HUES48 (cell line): ENCODE results near the gene LINC00237.
A peak's percentile ranks its signal among the peaks of the same experiment; 100 is the strongest.

Experiments used
- H3K27ac ChIP-seq: one replicate; pipeline ENCODE4 v1.7.0; 2013; ENCODE audit warnings: low read depth, low read length, inconsistent platforms
- H3K27me3 ChIP-seq: 2 replicates; pipeline ENCODE4 v1.6.1; 2013; ENCODE audit warnings: mild to moderate bottlenecking, low read length; ENCODE audit not compliant: control insufficient read depth, insufficient read depth
- H3K36me3 ChIP-seq: 2 replicates; pipeline ENCODE4 v1.6.1; 2013; ENCODE audit warnings: low read length; ENCODE audit not compliant: control insufficient read depth, insufficient read depth
- H3K4me1 ChIP-seq: 2 replicates; pipeline ENCODE4 v1.6.1; 2013; ENCODE audit warnings: mild to moderate bottlenecking, low read length; ENCODE audit not compliant: control insufficient read depth, insufficient read depth
- H3K4me3 ChIP-seq: 2 replicates; pipeline ENCODE4 v1.5.1; 2013; ENCODE audit warnings: mild to moderate bottlenecking, low read depth, low read length
- H3K9ac ChIP-seq: 2 replicates; pipeline ENCODE4 v1.6.1; 2013; ENCODE audit warnings: mild to moderate bottlenecking, low read depth, low read length, moderate library complexity
- H3K9me3 ChIP-seq: 2 replicates; pipeline ENCODE4 v1.6.1; 2013; ENCODE audit warnings: low read length; ENCODE audit not compliant: control insufficient read depth, insufficient read depth

The LINC00237 gene

GRCh38 chr20:21074605-21075336, 31.4 kb downstream of the LINC00237 start:
- Histone ChIP-seq H3K9me3 (no peaks in the 10 kb centered on the region), H3K27me3 (no peaks in the 10 kb centered on the region), H3K36me3 (no peaks in the 10 kb centered on the region), H3K4me3 (no peak overlapping the region), H3K4me1 (no peaks in the 10 kb centered on the region), H3K27ac (no peak overlapping the region), H3K9ac (no peak overlapping the region)

- no peaks in the 10 kb centered on the region for H3K9me3 ChIP-seq
- no peaks in the 10 kb centered on the region for H3K4me1 ChIP-seq
- no peak overlapping the region for H3K27ac ChIP-seq
- H3K9ac ChIP-seq: no peak overlapping the region
- no peaks in the 10 kb centered on the region for H3K36me3 ChIP-seq
- H3K4me3 ChIP-seq: no peak overlapping the region
- H3K27me3 ChIP-seq: no peaks in the 10 kb centered on the region
These were observed 38.9 kb downstream of the LINC00237 start for GRCh38 chr20:21067255-21067654.

GRCh38 chr20:21064924-21065323, 41.2 kb downstream of the LINC00237 start:
- Histone ChIP-seq H3K36me3 (no peaks in the 10 kb centered on the region), H3K4me3 (no peak overlapping the region), H3K27ac (no peak overlapping the region), H3K9me3 (no peaks in the 10 kb centered on the region), H3K27me3 (no peaks in the 10 kb centered on the region), H3K9ac (no peak overlapping the region), H3K4me1 (no peaks in the 10 kb centered on the region)

- no peaks in the 10 kb centered on the region for H3K36me3 ChIP-seq
- H3K27me3 ChIP-seq: no peaks in the 10 kb centered on the region
- H3K4me1 ChIP-seq: no peaks in the 10 kb centered on the region
- no peak overlapping the region for H3K9ac ChIP-seq
- no peaks in the 10 kb centered on the region for H3K9me3 ChIP-seq
- no peak overlapping the region for H3K27ac ChIP-seq
- no peak overlapping the region for H3K4me3 ChIP-seq
These were observed 42.9 kb downstream of the LINC00237 start for GRCh38 chr20:21063276-21063675.

DNA sequence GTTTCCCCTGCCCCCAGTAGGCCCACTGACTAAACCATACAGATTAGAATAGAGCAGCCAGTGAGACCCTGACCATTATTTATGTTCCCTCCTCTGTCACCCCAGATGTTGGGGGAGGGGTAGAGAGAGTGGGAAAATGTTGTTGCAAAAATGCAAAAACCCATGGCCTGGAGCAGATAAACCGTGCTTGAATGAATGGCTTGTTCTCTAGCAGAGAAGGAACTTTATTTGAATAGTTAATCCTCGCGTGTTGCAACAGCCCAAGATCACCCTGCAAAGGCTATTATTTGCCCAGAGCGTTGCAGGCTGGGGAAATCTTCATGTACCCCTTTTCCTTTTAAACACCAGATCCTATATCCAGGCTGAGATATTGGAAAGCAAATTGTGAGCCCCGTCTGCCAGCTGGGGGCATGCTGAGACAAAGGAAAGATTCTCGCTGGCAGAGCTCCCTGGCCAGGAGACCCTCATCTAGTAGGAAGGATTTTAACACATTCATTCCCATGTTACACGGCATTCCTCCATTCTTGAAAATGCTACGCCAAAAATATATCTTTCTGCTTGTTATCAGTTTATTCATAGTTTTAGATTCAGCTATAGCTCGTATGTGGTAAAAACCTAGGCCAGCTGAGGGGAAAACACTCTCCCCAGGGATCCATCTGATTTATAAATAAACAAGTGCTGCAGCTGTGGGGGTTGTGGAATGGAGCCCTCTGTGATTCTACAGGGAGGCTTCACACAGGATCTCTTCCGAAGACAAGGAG, 53.0 kb downstream of the LINC00237 start:
- Histone ChIP-seq H3K27me3 (no peaks in the 10 kb centered on the region), H3K36me3 (no peaks in the 10 kb centered on the region), H3K4me3 (peak overlapping the region; percentile 11; the same call in 1 of the 2 replicates), H3K4me1 (peaks cover 20% of the 10 kb centered on the region), H3K9me3 (no peaks in the 10 kb centered on the region), H3K27ac (peak overlapping the region; percentile 21), H3K9ac (no peak overlapping the region)

DNA sequence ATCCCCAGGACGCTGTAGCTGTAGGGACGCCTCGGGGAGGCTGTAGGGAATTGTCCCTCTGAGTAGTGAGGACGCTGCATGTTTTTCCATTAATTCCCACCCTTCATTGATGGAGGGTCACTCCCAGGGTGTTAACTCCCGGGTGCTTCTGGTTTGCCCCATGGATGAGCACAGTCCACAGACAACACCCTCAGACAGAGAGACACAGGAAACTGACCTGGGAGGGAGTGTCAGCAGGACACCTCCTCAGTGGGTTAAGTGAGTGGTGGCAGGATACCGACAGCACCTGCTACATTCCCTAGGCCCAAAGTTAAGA, 53.5 kb downstream of the LINC00237 start:
- H3K9ac ChIP-seq: no peak overlapping the region
- peaks cover 20% of the 10 kb centered on the region for H3K4me1 ChIP-seq

DNA sequence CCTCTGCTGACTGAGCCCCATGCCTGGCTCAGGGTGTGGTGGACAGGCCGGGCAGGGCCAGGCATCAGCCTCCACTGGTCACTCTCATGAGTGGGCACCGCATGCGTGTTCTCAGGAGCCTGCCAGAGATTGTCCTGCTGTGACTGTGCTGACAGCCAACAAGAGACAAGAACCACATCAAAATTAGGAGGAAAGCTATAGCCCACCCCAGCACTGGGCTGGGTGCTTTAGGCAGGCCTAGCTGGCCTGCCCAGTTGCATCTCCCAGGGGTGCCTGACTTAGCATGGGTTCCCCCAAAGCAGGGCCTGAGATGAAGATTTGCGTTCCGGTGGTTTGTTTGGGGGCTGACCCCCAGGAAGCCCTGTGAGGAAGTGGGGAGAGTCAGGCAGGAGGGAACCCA, 53.9 kb downstream of the LINC00237 start:
- no peak overlapping the region for H3K9ac ChIP-seq
- no peak overlapping the region for H3K27ac ChIP-seq
- no peaks in the 10 kb centered on the region for H3K36me3 ChIP-seq
- no peak overlapping the region for H3K4me3 ChIP-seq
- H3K9me3 ChIP-seq: no peaks in the 10 kb centered on the region
- no peaks in the 10 kb centered on the region for H3K27me3 ChIP-seq
- peaks cover 20% of the 10 kb centered on the region for H3K4me1 ChIP-seq

More for the DNA sequence above, 53.5 kb downstream of the LINC00237 start:
- H3K4me3 ChIP-seq: no peak overlapping the region
- no peaks in the 10 kb centered on the region for H3K36me3 ChIP-seq
- no peak overlapping the region for H3K27ac ChIP-seq
- no peaks in the 10 kb centered on the region for H3K27me3 ChIP-seq
- no peaks in the 10 kb centered on the region for H3K9me3 ChIP-seq

DNA sequence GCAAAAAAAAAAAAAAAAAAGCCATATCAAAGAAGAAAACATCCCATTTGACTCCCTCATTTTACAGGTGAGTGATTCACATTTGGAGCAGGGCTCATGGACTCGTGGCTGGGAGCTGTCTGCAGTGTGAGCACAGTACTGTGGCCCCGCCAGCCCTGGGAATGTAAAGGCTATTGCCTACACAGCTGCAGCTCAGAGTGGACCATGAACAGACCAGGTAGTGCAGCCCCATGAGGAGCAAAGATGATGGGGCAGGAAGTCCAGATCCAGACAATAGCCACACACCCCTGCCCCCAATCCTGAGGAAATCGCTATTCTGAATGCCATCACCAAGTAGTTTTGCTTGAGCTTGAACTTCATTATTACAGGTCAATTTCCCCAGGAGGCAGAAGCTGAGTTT, 55.4 kb downstream of the LINC00237 start:
- Histone ChIP-seq H3K4me3 (no peak overlapping the region), H3K9me3 (no peaks in the 10 kb centered on the region), H3K9ac (no peak overlapping the region), H3K27ac (no peak overlapping the region), H3K4me1 (peaks cover 20% of the 10 kb centered on the region), H3K36me3 (no peaks in the 10 kb centered on the region), H3K27me3 (no peaks in the 10 kb centered on the region)

- H3K27ac ChIP-seq: no peak overlapping the region
- peaks cover 20% of the 10 kb centered on the region for H3K4me1 ChIP-seq
- H3K9ac ChIP-seq: no peak overlapping the region
- no peak overlapping the region for H3K4me3 ChIP-seq
- no peaks in the 10 kb centered on the region for H3K9me3 ChIP-seq
- no peaks in the 10 kb centered on the region for H3K27me3 ChIP-seq
- no peaks in the 10 kb centered on the region for H3K36me3 ChIP-seq
These were observed 56.8 kb downstream of the LINC00237 start for GRCh38 chr20:21049305-21049828.

GRCh38 chr20:21048841-21049273, 57.3 kb downstream of the LINC00237 start:
- Histone ChIP-seq H3K4me1 (peaks cover 15% of the 10 kb centered on the region), H3K9ac (no peak overlapping the region)

GRCh38 chr20:21047981-21048380, 58.2 kb downstream of the LINC00237 start:
- Histone ChIP-seq H3K4me3 (no peak overlapping the region), H3K27me3 (no peaks in the 10 kb centered on the region)

More at GRCh38 chr20:21048841-21049273, 57.3 kb downstream of the LINC00237 start:
- Histone ChIP-seq H3K27ac (no peak overlapping the region), H3K4me3 (no peak overlapping the region), H3K36me3 (no peaks in the 10 kb centered on the region), H3K9me3 (no peaks in the 10 kb centered on the region), H3K27me3 (no peaks in the 10 kb centered on the region)

More at GRCh38 chr20:21047981-21048380, 58.2 kb downstream of the LINC00237 start:
- H3K27ac ChIP-seq: no peak overlapping the region
- no peaks in the 10 kb centered on the region for H3K9me3 ChIP-seq
- no peaks in the 10 kb centered on the region for H3K36me3 ChIP-seq
- H3K4me1 ChIP-seq: peaks cover 6% of the 10 kb centered on the region
- H3K9ac ChIP-seq: no peak overlapping the region
